Mesodermal cell (in vitro differentiated cells): Measurements from ENCODE around the gene ESPN.

ENCODE experiments used
- H3K27ac ChIP-seq: 2 replicates; pipeline ENCODE4 v1.7.0; 2013; ENCODE audit warnings: mild to moderate bottlenecking, low read depth, low read length, moderate library complexity; ENCODE audit not compliant: severe bottlenecking
- H3K36me3 ChIP-seq: 2 replicates; pipeline ENCODE4 v1.7.1; 2013; ENCODE audit warnings: mild to moderate bottlenecking, low read length, moderate library complexity; ENCODE audit not compliant: control insufficient read depth, insufficient read depth
- H3K4me1 ChIP-seq: one replicate; pipeline ENCODE4 v1.7.1; 2013; ENCODE audit warnings: mild to moderate bottlenecking, low read length; ENCODE audit not compliant: insufficient read depth, control insufficient read depth, poor library complexity, severe bottlenecking
- H3K4me3 ChIP-seq: 2 replicates; pipeline ENCODE4 v1.7.0; 2013; ENCODE audit warnings: low read length, control low read depth, mild to moderate bottlenecking; ENCODE audit not compliant: insufficient read depth, poor library complexity, severe bottlenecking; ENCODE audit errors: extremely low read depth
- H3K9me3 ChIP-seq: 2 replicates; pipeline ENCODE4 v1.7.1; 2013; ENCODE audit warnings: mild to moderate bottlenecking, low read length, moderate library complexity; ENCODE audit not compliant: control insufficient read depth
- WGBS, 2 experiments: methylation state at CpG; one replicate each; pipeline ENCODE4 v1.1.5; 2013; ENCODE audit warnings: missing lambda C conversion rate in 2 of 2; ENCODE audit not compliant: insufficient coverage in 2 of 2; 5-methylcytosine and 5-hydroxymethylcytosine counted together

The ESPN gene

GRCh38 chr1:6419397-6419803 is 5.2 kb upstream of the ESPN start:
- Histone ChIP-seq H3K27ac (no peak overlapping the region), H3K4me1 (peaks cover 29% of the 10 kb centered on the region), H3K4me3 (peak overlapping the region; percentile 18), H3K9me3 (no peaks in the 10 kb centered on the region), H3K36me3 (no peaks in the 10 kb centered on the region)
- WGBS, 2 experiments: 3 to 5% methylated on average over 34 to 42 of the region's 48 CpGs

GRCh38 chr1:6419804-6420453 is 4.6 kb upstream of the ESPN start, which contains the start of gene HES2:
TSS of gene HES2 (minus strand) at chr1:6419919. CDS start at chr1:6419820, 99 bp downstream.
- no peaks in the 10 kb centered on the region for H3K9me3 ChIP-seq
- peaks cover 24% of the 10 kb centered on the region for H3K4me1 ChIP-seq
- H3K36me3 ChIP-seq: no peaks in the 10 kb centered on the region
- peak within 1 kb of the TSS; percentile 18 for H3K4me3 ChIP-seq
- 0 to 3% methylated on average over 35 to 56 of the region's 62 CpGs for WGBS, 2 experiments
- no peak within 1 kb of the TSS for H3K27ac ChIP-seq

- no peak overlapping the region for H3K27ac ChIP-seq
- no peaks in the 10 kb centered on the region for H3K9me3 ChIP-seq
- peak overlapping the region; percentile 18 for H3K4me3 ChIP-seq
- no peaks in the 10 kb centered on the region for H3K36me3 ChIP-seq
- 5 to 13% methylated on average over 32 to 42 of the region's 44 CpGs for WGBS, 2 experiments
- H3K4me1 ChIP-seq: peaks cover 18% of the 10 kb centered on the region
These were observed 4.0 kb upstream of the ESPN start for GRCh38 chr1:6420454-6421042.

GRCh38 chr1:6421266-6421665 is 3.3 kb upstream of the ESPN start:
- Histone ChIP-seq H3K9me3 (no peaks in the 10 kb centered on the region), H3K4me3 (no peak overlapping the region), H3K27ac (no peak overlapping the region), H3K4me1 (peaks cover 12% of the 10 kb centered on the region), H3K36me3 (no peaks in the 10 kb centered on the region)
- 6 to 50% methylated on average over 1 to 2 of the region's 4 CpGs for WGBS, 2 experiments

- Histone ChIP-seq H3K27ac (no peak overlapping the region), H3K4me3 (no peak overlapping the region), H3K4me1 (peaks cover 12% of the 10 kb centered on the region), H3K9me3 (no peaks in the 10 kb centered on the region), H3K36me3 (no peaks in the 10 kb centered on the region)
- WGBS, 2 experiments: 16 to 22% methylated on average over 17 to 20 of the region's 24 CpGs
These were observed 1.1 kb upstream of the ESPN start for GRCh38 chr1:6423321-6423999.

- Histone ChIP-seq H3K36me3 (no peaks in the 10 kb centered on the region), H3K4me3 (no peak overlapping the region)
- WGBS, 2 experiments: 6 to 9% methylated on average over 28 to 33 of the region's 35 CpGs
These were observed 493 bp upstream of the ESPN start for GRCh38 chr1:6424000-6424565.

GRCh38 chr1:6425658-6426057 is 1.1 kb downstream of the ESPN start:
- 89 to 91% methylated on average over 5 to 6 of the region's 6 CpGs for WGBS, 2 experiments
- Histone ChIP-seq H3K9me3 (no peaks in the 10 kb centered on the region), H3K36me3 (no peaks in the 10 kb centered on the region), H3K27ac (no peak overlapping the region), H3K4me1 (peaks cover 8% of the 10 kb centered on the region), H3K4me3 (no peak overlapping the region)

More at GRCh38 chr1:6424000-6424565, 493 bp upstream of the ESPN start:
- Histone ChIP-seq H3K27ac (no peak overlapping the region), H3K9me3 (no peaks in the 10 kb centered on the region), H3K4me1 (peaks cover 12% of the 10 kb centered on the region)

- WGBS, 2 experiments: 94 to 99% methylated on average over 7 to 9 of the region's 9 CpGs
- Histone ChIP-seq H3K4me3 (no peak overlapping the region), H3K4me1 (peaks cover 6% of the 10 kb centered on the region), H3K27ac (no peak overlapping the region), H3K36me3 (no peaks in the 10 kb centered on the region), H3K9me3 (no peaks in the 10 kb centered on the region)
These were observed 1.8 kb downstream of the ESPN start for GRCh38 chr1:6426277-6426971.

- no peaks in the 10 kb centered on the region for H3K36me3 ChIP-seq
- 91 to 94% methylated on average over 7 to 8 of the region's 10 CpGs for WGBS, 2 experiments
- no peaks in the 10 kb centered on the region for H3K9me3 ChIP-seq
- no peak overlapping the region for H3K4me3 ChIP-seq
- H3K4me1 ChIP-seq: peaks cover 6% of the 10 kb centered on the region
- H3K27ac ChIP-seq: no peak overlapping the region
These were observed 2.4 kb downstream of the ESPN start for GRCh38 chr1:6426972-6427350.
